Activated CD4-positive, alpha-beta T cell treated with anti-CD3 and anti-CD28 coated beads, Interleukin-2, amount 50 U/mL, for 4 hours (primary cell): Measurements from ENCODE around the gene USH1C.

ENCODE experiments used
- DNase-seq, 2 experiments: peaks; one replicate each; pipeline ENCODE4 v3.0.0-alpha.2; 2020

USH1C gene

GRCh38 chr11:17498058-17498457 lies 46.2 kb downstream of the USH1C start:
- no peak for DNase-seq

DNA sequence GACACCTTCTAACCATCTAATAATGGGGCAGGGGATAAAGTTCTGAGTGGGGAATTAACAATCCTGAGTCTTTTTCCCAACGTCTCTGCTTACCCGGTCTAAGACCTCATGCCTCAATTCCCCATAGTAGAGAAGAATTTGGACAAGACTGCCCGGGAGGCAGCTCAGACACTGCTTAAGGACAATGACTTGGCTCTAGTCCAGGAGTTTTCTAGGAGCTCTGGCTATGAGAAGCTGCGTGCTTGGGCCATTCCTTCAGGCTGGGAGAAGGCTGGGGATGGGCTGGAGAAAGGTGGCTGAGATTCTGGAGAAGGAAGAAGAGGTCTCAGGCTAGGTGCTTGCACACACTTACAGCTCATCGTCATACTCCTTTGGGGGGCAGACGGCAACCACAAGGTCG lies 47.8 kb downstream of the USH1C start:
- no peak for DNase-seq

GRCh38 chr11:17494019-17494418 lies 50.2 kb downstream of the USH1C start:
- DNase-seq, result no peak

GRCh38 chr11:17490938-17491337 lies 53.3 kb downstream of the USH1C start:
- no peak for DNase-seq

GRCh38 chr11:17490232-17490631 lies 54.0 kb downstream of the USH1C start:
- DNase-seq, result no peak

DNA sequence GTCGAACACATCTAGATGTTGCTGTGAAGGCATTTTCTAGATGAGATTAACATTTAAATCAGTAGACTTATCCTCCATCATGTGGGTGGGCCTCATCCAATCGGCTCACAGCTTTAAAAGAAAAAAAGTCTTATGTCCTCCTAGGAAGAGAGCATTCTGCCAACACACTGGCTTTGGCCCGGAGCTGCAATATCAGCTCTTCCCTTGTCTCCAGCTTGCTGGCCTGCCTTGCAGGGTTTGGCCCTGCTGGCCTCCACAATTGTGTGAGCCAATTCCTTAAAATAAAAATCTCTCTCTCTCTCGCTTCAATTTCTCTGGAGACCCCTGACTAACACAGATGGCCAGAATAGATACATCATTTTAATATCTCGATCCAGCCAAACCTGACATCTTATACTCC lies 54.5 kb downstream of the USH1C start:
- no peak for DNase-seq

- no peak for DNase-seq
Measured at GRCh38 chr11:17488563-17488962, 55.7 kb downstream of the USH1C start.

DNA sequence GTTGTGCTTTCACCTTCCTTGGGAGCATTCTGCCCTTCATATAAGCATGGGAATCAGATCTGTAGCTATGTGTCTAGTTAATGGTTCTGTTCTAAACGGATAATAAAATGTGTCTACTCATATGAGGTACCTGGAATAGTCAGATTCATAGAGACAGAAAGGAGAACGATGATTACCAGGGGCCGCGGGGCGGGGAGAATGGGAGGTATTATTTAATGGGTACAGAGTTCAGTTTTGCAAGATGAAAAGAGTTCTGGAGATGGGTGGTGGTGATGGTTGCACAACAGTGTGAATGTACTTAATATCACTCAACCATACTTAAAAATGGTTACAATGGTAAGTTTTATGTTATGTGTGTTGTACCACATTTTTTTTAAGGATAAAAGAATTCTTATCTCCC lies 57.6 kb downstream of the USH1C start:
- DNase-seq, result no peak

DNA sequence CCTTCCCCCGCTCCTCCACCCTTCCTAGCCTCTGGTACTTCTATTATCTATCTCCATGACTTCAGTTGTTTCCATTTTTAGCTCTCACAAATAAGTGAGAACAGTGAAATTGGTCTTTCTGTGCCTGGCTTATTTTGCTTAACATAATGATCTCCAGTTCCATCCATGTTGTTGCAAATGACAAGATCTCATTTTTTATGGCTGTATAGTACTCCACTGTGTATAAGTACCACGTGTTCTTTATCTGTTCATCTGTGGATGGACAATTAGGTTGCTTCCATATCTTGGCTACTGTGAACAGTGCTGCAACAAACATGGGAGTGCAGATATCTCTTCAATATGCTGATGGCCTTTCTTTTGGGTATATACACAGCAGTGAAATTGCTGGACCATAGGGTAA lies 60.7 kb downstream of the USH1C start:
- DNase-seq, result no peak

DNA sequence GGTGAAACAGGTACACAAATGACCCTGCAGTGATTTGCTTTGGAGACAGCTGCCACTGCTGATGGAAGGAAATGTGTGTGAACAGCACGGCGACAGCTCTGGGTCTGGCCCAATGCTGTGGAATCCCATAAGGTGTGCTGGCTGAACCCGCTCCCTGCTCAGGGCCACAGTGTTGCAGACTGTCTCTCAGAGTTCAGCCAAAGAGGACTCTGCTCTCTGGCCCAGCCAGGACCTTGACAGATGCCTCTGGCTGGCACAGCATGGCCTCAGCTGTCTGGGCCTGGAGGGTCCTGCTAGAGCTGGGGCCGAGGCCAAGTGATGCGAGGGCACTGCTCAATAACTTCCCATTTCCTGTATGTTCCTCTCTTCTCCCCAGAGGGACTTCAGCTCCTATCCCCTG lies 62.3 kb downstream of the USH1C start:
- DNase-seq, result no peak

DNA sequence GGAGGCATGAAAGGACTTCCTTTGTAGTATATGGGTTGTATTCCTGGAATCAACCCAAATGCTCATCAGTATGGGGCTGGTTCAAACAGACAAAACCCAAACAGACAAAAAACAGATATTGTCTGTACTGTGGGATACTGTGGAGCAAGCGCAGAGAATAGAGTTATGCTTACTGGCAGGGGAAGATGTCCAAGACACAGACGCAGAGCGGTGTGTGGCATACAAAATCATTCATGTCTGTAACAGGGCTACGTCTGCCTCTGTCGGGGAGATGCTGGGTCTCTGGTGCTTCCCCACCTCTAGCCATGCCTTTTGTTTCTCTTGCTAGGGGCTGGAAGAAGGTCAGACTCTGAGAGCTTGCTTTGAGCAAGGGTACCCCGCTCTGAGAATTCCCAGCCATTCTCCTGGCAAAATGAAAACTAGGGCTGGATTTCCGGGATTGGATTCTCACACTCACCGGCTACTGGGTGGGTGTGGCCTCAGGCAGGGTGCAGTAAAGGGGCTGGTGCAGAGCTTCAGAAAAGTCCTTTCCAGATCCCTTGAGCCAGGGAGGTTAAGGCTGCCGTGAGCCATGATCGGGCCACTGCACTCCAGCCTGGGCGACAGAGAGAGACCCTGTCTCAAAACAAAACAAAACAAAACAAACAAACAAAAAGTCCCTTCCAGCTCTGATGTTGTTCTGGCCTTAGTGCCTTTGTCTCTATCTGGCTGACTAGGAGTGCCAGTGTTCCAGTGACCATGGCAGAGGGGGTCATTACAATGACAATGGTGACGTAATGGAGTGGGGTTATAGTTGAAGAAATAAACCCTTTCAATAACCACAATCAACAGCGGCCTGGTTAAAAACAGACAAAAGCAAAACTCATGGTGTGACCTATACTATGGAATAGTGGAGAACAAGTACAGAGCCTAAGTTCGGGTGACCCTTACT lies 64.7 kb downstream of the USH1C start:
- no peak for DNase-seq

DNA sequence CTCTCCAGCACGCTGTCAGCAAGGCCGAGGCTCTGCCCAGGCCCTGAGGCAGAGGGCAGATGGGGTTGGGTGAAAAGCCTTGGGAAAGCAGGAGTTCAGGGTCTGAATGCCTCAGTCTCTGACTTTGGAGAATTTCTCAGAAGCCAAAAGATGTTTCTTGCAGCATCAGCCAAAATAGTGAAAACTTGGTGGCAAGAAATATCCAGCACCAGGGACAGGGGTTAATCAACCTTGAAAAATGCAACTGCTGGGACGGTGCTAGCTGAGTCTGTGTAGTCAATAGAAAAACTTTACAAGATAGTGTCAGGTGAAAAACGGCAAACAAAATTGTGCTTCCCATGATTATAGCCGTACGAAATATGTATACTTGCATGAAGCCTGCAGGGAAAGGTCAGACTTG lies 66.1 kb downstream of the USH1C start:
- no peak for DNase-seq

DNA sequence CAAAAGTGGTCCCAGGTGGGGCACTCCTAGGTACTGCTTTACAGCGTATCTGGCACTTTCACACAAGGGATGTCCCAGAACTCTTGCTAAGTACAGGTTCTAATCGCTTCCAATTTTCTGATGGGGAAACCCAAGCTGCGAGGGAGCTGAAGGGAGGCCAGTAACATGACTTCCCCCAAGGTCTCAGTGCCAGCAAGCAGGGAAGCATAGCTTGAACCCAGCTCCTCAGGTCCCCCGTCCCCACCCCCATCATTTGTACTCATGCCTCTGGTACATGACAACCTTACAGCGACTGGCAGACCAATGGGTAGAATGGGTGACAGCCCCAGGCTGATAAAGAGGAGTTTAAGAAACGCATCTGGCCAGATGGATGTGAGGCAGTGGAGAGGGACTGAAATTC lies 66.9 kb downstream of the USH1C start:
- no peak for DNase-seq

DNA sequence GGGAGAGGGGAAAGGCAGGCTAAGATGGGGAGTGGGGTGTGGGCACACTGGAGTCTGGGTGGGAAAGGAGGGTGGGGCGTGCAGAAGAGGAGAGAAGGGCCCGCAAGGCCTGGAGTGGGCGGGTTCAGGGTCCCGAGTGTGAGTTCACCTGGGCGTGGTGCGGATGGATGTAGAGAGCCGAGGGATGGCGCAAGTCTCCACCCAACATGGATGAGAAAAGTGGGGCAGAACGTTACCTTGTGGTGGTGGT lies 67.2 kb downstream of the USH1C start:
- DNase-seq, result no peak

GRCh38 chr11:17476317-17477083 lies 67.7 kb downstream of the USH1C start, which contains the start of gene ABCC8:
TSS of gene ABCC8 (minus strand) at chr11:17476845. CDS start at chr11:17476776, 69 bp downstream.
- no peak for DNase-seq

DNA sequence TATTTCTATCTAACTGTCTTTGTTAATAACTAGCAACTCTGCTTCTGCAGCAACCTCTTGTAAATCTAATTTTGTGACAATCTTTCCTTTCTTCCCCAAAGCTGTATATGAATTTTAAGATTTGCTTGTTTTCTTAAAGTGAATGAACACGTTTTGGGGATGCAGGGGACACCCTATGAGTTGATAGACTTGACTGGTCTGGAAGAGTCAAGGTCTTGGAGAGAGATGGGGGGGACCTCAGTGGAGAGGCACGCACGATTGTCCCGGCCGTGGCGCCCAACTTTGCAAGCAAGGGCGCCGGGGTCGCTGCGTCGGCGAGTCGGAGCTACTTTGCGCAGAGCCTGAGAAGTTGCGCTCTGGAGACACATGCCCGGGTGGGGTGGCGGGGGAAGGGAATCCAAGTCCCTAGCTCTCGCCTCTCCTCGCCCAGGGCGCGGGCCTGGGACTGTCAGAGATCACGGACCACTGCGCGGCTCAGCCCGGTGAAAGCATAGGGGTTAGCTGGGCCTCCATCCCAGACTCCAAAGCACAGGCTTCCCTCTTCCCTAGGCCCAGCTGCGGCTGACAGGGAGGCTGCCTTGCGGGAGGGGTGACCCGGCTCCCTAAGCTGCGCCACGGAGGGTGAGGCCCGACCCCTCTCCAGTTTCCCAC lies 68.4 kb downstream of the USH1C start:
- DNase-seq, result no peak

GRCh38 chr11:17473071-17473744 lies 71.0 kb downstream of the USH1C start:
- no peak for DNase-seq

GRCh38 chr11:17472467-17472866 lies 71.7 kb downstream of the USH1C start:
- DNase-seq, result no peak

GRCh38 chr11:17471501-17471900 lies 72.7 kb downstream of the USH1C start:
- no peak for DNase-seq

DNA sequence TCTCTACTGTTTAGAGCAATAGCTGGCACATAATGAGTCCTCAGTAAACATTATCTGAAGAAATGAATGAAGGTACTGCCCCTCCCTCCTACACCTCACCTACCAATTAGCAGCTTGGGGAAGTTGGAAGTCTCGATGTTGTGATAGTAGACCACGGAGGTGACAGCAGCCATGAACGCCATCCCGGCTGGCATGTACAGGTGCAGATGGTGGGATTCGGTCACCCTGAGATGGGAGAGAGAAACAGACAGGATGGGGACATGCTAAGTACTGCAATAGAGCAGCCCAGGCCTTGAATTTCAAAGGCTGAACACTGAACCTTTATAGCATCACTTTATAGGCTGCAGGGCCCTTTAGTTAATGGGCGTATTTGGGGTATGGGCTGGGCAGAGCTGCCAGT lies 74.2 kb downstream of the USH1C start:
- DNase-seq, result no peak

- DNase-seq, result no peak
Measured at GRCh38 chr11:17468122-17468521, 76.1 kb downstream of the USH1C start.

GRCh38 chr11:17463546-17464174 lies 80.6 kb downstream of the USH1C start:
- no peak for DNase-seq

DNA sequence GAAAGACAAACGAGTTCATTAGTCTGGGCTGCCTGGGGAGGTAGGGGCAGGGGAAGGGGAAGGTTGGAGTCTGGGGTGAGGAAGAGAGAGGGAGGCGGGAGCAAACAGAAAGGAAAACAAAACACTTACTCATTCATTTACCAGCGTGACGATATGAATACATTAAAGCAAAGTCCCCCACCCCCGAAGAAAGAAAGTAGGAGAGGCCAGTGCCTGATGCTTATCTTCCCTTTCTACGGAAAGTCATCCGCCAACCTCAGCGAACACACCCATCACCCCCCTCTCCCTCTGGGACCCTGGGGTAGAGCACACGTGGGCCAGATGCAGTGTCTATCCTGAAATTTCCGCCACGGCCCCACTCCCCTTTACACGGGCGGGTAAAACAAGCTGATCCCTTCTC lies 81.3 kb downstream of the USH1C start:
- DNase-seq, result no peak
